Measurements from ENCODE around the gene FAXDC2.

FAXDC2 gene

DNA sequence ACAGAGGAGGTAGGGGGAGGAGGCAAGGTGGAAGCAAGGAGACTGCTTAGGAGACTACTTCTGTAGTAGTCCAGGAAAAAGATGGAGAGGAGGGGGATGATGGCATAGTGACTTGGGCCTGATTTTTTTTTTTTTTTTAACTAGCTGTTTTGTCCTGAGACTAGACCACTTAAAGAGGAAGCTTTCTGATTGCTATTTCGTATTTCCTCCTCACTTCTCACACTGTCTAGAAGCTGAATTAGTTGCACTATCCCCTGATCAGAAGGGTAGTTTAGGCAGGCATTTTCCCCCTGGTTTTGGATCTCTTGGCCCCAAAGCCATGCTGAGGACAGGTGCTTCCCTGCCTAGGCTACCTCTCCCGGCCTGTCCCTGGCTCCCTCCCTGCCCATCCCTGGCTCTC is 80.3 kb downstream of the FAXDC2 start:
- Histone ChIP-seq H3K36me3 (replicated peaks; ENCODE audit: low read depth, low read length) (peaks cover 5% of the 10 kb centered on the region), H3K4me3 (ENCODE audit: low read length) (no peak overlapping the region), H4K20me1 (ENCODE audit: insufficient read depth, low read length) (peaks cover 97% of the 10 kb centered on the region), H2AFZ (ENCODE audit: low read depth, low read length) (no peak overlapping the region), H3K4me2 (ENCODE audit: low read length) (peak overlapping the region; percentile 1; the same call in 1 of the 2 replicates), H3K9me3 (ENCODE audit: insufficient read depth, low read length) (no peaks in the 10 kb centered on the region), H3K27me3 (ENCODE audit: low read depth, low read length) (no peaks in the 10 kb centered on the region), H3K27ac (ENCODE audit: low read length) (peak overlapping the region; percentile 42), H3K4me1 (ENCODE audit: low read length) (peaks cover 42% of the 10 kb centered on the region), H3K9ac (ENCODE audit: low read length) (no peak overlapping the region), H3K79me2 (ENCODE audit: low read length) (peaks cover 100% of the 10 kb centered on the region)
- TF ChIP-seq EZH2phosphoT487 (IDR thresholded peaks at IDR 0.05; ENCODE audit: low read depth) (no peak), CTCF (IDR thresholded peaks at IDR 0.05; ENCODE audit: low read depth, low read length) (no peak)
